Stimulated activated CD4-positive, alpha-beta T cell treated with anti-CD3 and anti-CD28 coated beads, Interleukin-12 subunit alpha, Interleukin-12 subunit beta, amount 100 ng/mL, for 24 hours (primary cell): ENCODE data around the gene MT1A.
A peak's percentile ranks its signal among the peaks of the same experiment; 100 is the strongest.
"Not testable (repeated sequence)": the region's sequence is repeated elsewhere in the genome, so short reads cannot be mapped to it uniquely, and the experiment has no call there.

Experiments used
- DNase-seq, 2 experiments: peaks; one replicate each; pipeline ENCODE4 v3.0.0-alpha.2; 2020; ENCODE audit warnings: low read depth in 2 of 2

Gene MT1A

DNA sequence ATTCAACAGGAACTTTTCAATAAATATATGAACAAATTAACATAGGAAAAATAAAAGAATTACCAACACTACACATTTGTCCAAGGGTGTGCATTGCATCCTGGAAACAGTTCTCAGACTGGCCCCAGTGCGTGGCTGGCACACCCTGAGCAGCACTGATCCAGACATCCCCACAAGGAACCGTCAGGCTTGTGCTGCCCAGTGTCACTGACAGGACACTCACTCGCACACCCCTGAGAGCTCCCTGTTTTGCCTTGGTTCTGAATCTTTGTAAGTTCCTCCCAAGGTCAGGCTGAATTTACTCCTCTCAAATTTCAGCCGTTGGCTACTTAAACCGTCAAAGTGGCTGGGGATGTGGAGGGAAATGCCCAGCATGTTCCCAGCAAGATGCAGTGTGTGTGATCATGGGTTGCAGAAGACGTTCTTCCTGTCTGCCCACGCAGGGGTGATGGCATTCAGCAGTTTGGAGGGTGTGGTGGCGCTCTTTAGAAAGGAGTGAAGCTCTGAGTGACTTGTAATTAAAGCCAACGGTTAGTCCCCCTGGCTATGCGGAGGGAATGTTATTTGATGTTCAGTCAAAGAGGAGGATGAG is 28.4 kb upstream of the MT1A start:
- peak; percentile 56 to 76 for DNase-seq

DNA sequence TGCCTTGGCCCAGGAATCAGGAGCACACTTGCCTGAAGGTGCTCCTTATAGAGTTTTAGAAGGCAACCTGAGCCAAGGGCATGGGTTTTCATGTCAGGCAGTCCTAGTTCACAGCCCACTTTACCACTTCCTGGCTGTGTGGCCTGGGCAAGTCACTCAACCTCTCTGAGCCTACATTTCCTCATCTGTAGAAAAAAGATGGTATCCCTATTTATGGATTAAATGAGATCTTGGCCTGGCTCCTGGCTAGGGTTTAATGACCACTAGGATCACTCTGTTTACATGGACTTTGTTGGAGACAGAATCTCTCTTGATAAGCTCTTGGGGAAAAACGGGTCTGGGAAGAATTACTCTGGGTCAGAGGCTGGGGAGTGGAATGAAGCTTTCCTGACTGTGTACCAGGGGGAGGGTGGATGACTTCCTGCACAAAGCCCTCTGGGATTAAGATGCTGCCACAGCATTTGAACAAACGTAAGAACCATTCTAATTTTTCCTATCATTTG is 27.8 kb upstream of the MT1A start:
- DNase-seq: no peak

DNA sequence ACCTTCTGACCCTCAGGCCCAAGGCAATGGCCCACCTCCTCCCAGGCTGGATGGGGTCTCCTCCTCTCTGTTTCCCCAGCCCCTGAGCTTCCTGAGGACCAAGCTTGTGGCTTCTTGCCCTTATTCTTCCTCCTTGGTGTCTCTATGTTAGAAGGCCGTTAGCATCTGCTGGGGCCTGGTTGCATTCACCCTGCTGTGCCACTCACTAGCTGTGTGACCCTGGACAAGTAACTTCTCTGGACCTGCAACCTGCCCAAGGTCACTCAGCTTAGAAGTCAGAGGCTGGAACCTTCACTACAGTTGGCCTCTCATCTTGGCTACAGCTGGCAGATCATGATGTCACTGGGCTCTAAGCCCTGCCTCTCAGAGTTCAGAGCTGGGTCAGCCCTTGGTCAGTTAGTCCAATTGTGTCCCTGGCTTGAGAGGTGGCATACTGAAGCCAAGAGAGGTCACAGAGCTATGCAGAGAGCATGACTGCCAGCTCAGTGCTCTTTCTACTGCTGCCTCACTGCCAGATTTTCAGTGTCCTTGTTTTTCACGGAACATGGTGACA is 27.1 kb upstream of the MT1A start:
- no peak for DNase-seq

DNA sequence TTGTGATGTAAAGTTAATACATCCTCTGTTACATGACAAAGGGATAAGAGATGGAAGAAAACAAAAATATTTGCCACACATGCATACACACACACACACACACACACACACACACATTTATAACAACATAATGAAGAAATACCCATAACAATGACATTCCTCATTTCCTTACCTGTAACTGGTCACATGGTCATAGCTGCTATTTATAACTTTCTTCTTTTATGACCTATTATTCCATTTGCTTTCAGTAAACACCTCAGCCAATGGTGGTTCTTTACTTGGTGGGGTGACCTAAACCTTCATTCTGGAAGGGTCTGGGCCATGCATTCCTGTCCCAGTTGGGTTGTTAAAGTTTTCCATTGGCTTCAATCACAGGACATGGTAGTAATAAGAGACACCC is 24.8 kb upstream of the MT1A start:
- DNase-seq: no peak

DNA sequence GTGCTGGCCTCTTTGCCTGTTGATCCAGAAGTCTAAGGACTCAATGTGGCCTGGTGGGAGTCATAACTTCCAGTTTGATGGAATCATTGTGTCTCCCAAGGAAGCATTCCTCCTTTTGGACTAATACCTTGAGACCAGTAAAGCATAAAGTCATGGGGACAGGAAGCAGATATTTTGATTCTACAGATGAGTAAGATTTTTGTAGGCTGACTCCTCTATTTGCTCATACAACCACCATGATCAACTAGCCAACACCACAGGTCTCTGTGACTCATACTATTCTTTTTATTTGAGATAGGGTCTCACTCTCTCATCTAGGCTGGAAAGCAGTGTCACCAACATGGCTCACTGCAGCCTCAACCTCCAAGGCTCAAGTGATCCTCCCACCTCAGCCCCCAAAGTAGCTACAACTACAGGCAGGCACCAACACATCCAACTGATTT is 23.9 kb upstream of the MT1A start:
- DNase-seq: no peak

DNA sequence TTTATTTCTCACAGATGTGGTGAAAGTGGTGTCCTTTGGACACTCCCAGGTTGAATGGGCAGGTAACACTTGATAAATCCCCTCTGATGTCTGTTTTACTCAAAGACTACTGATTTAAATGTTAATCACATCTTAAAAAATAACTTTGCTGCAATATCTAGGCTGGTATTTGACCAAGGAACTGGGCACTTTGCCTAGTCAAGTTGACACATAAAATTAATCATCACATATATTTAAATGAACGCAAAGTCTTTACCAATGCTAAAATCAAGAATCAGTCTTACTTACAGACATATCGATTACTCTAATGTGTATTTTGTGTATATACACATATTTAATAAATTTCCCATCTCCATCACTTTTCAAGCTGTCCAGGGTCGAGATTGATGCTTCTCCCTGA is 23.1 kb upstream of the MT1A start:
- DNase-seq: no peak

DNA sequence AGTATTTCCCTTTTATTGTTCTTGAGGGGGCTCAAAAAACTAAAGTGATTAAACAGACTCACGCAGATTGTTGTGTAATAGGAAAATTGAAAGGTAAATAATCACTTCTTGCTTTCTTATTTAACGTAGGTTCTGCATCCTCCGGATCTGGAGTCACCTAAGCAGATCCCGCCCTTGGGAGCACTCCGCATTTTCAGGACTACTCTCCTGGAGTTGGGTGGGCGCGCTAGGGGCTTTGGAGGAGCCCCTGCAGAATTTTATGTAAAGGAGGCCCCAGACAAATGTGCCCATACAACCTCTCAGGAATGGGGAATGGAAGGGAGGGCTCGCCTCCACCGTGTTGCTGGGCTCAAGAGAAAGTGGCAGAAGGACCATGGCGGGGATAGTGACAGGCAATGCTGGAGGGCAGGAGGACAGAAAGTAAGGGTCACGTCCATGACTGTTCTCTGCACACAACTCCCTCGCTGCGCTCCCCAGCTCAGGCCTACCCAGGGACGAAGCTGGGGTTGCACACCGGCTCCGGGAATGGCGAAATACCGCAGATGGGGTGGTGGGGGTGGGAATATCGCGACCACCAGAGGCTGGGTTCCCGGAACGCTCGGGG is 21.8 kb upstream of the MT1A start:
- DNase-seq: no peak

DNA sequence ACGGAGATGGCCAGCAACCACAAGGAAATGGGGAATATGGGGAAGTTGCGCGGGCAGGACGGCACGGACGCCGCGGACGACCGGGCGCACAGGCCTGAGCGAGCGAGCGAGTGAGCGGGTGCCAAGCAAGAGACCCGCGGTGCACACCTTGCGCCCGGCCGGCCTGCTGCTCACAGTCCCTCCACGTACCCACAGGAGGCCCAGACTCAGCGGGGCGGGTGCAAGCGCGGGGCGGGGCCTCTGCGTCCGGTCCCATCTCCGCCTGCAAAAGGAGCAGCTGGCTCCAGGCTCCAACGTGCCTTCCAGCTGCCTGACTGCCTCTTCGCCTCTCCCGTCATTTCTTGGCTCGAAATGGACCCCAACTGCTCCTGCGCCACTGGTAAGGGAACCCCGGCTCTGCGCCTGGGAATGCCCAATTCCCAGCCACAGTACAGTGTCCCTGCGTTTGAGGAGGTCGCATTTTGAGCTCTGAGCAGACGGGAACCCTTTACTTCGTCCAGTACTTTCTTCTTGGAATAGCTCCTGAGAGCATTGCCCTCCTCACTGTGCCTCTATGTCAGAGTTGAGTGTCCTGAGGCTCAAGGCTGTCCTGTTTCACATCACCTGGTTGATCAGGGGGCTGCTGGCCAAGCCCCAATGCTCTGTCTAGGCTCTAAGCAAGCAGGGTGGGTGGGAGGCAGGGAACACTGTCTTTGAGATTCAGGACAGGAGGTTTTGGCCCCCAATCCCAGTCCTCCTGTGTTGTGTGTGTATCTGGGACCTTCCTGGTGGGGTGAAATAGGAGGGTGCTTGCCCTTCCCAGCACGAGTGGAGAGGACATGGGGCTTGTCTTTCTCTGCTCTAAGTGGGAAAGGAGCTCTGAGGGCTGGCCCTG is 21.0 kb upstream of the MT1A start:
- peak in 1 of 2 experiments; percentile 64 for DNase-seq

DNA sequence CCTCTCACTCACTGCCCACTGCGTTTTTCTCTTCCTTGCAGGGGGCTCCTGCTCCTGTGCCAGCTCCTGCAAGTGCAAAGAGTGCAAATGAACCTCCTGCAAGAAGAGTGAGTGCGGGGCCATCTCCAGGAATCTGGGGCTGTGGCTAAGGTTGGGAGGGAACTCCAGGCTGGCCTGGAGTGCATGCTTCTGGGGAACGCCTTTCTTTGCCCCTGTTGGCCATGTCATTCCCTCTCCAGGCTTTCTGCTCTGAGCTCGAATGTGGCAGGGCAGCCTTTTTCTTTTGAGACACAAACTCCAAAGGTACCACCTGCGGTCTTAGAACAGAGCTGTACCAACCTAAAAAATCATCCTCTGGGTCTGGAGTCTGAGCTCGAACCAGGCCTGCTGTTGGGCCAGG is 20.3 kb upstream of the MT1A start:
- DNase-seq: no peak

DNA sequence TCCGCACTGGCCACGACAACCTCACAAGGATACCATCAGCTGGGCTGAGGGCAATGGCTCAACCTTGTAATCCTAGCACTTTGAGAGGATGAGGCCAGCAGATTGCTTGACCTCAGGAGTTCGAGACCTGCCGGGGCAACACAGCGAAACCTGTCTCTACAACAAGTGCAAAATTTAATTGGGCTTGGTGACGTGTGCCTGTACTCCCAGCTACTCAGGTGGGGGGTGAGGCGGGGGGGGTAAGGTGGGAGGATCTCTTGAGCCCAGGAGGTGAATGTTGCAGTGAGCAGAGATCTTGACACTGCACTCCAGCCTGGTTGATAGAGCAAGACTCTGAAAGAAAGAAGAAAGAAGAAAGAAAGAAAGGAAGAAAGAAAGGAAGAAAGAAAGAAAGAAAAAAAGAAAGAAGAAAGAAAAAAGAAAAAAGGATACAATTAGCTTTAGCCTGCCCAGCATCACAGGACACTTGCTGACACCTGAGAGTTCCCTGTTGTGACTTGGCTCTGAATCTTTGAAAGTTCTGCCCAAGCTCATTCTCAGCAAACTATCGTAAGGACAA is 18.0 kb upstream of the MT1A start:
- no peak for DNase-seq

DNA sequence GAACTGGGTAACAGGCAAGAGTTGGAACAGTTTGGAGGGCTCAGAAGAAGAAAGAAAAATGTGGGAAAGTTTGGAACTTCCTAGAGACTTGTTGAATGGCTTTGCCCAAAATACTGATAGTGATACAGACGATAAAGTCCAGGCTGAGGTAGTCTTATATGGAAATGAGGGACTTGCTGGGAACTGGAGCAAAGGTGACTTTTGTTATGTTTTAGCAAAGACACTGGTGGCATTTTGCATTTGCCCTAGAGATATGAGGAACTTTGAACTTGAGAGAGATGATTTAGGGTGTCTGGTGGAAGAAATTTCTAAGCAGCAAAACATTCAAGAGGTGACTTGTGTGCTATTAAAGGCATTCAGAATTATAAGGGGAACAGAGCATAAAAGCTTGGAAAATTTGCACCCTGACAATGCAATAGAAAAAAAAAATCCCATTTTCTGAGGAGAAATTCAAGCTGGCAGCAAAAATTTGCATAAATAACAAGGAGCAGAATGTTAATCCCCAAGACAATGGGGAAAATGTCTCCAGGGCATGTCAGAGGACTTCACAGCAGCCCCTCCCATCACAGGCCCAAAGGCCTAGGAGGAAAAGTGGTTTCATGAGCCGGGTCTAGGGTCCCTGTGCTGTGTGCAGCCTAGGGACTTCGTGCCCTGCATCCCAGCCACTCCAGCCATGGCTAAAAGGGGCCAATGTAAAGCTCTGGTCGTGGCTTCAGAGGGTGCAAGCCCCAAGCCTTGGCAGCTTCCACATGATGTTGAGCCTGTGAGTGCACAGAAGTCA is 16.6 kb upstream of the MT1A start:
- not testable (repeated sequence) for DNase-seq

DNA sequence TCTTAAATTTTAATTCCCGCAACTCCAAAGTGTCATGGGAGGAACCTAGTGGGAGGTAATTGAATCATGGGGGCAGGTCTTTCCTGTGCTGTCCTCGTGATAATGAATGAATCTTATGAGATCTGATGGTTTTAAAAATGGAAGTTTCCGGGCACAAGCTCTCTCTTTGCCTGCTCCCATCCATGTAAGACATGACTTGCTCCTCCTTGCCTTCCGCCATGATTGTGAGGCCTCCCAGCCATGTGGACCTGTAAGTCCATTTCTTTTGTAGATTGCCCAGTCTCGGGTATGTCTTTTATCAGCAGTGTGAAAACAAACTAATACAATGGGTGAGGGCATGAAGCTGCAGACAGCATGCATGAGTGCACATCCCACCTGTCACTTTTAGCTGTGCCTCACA is 15.3 kb upstream of the MT1A start:
- DNase-seq: not testable (repeated sequence)

DNA sequence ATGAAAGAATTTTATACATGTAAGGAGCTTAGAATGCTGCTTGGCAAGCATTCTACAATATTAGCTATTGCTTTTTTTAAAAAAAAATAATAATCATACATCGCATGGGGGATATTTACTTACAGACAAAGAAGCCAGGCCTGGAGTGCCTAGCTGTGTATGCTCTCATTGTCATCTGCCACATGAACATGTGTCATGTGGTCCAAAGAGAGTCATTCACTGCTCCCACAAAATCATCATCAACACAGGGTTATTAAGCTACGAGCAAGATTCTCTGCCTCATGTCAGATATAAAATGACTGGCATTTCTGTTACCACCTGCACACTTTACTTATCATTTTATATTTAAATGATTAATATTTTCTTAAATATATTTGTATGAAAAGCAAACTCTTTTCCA is 14.8 kb upstream of the MT1A start:
- no peak for DNase-seq

DNA sequence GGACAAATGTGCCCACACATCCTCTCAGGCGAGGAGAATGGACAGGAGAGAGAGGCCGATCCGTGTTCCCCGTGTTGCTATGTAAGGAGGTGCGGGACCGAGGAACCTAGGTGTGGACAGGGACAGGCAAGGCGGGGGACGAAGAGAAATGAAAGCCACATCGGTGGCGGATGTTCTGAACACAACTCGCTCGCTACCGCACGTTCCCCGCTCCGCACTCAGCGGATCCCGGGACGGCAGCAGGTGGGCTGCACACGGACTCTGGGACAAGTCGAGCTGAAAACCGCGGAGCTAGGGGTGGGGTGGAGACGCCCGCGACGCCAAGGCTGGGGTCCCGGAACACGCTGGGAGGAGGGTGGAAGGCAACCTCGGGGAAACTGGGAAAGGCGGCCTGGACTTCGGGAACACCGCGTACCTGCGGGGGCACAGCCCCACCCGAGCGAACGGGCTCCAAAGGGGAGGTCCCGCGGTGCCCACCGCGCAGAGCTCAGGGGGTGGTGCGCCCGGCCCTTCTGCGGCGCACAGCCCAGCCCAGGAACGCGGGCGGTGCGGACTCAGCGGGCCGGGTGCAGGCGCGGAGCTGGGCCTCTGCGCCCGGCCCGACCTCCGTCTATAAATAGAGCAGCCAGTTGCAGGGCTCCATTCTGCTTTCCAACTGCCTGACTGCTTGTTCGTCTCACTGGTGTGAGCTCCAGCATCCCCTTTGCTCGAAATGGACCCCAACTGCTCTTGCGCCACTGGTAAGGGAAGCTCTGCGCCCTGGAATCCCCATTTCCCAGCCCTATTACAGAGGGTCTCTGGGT is 13.1 kb upstream of the MT1A start, which contains the start of gene MT1E:
Gene MT1E, plus strand, starts transcription at position 642 of the 803 bp plus-strand sequence. Its CDS starts 71 bp downstream, at position 713.
- peak; percentile 49 to 63 for DNase-seq

DNA sequence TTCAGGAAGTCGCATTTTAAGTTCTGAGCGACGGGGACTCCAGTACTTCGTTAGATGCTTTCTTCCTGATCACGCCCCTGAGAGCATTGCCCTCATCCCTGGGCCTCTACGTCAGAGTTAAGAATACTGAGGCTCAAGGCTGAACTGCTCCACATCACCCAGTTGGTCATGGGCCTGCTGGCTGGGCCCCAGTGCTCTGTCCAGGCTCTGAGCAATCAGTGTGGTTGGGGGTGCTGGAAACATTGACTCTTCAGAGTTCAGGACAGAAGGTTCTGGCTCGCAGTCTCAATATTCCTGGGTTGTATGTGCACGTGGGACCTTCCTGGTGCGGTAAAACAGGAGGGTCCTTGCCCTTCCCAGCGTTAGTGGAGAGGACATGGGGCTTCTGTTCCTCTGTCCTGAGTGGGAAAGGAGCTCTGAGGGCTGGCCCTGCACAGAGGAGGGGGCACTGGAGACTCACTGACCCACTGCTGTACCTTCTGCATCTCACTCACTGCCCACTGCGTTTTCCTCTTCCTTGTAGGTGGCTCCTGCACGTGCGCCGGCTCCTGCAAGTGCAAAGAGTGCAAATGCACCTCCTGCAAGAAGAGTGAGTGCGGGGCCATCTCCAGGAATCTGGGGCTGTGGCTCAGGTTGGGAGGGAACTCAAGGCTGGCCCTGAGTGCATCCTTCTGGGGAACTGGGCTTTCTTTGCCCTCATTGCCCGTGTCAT is 12.4 kb upstream of the MT1A start:
- DNase-seq: no peak

DNA sequence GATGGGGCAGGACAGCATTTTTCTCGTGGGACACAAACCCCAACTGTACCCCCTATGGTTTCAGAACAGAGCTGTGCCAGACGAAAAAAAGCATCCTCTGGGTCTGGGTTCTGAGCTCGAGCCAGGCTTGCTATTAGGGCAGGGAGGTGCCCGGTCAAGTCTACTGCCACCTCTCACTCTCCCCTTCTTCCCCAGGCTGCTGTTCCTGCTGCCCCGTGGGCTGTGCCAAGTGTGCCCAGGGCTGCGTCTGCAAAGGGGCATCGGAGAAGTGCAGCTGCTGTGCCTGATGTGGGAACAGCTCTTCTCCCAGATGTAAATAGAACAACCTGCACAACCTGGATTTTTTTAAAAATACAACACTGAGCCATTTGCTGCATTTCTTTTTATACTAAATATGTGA is 11.8 kb upstream of the MT1A start:
- DNase-seq: no peak

DNA sequence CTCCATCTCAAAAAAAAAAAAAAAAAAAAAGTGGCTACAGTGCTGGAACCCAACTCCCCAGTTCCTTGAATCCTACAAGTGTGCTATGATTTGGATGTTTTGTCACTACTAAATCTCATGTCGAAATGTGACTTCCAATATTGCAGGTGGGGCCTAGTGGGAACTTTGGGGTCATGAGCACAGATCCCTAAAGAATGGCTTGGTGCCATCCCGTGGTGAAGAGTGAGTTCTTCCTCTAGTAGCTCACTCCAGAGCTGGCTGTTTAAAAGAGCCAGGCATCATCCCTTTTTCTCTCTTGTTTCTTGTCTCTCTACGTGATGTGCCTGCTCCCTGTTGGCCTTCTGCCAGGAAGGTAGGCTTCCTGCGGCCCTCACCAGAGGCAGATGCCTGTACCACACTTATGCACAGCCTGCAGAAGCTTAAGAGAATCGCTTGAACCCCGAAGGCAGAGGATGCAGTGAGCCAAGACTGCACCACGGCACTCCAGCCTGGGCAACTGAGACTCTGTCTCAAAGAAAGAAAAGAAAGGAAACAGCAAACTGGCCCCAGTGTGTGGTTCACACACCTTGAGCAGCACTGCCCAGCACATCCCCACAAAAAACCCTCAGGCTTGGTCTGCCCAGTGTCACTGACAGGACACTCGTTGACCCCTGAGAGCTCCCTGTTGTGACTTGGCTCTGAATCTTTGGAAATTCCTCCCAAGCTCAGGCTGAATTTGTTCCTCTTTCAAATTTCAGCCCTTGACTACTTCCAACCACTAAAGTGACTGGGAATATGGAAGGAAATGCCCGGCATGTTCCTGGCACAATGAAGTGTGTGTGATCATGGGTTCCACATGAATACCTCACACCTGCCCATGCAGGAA is 9.7 kb upstream of the MT1A start:
- DNase-seq: no peak

DNA sequence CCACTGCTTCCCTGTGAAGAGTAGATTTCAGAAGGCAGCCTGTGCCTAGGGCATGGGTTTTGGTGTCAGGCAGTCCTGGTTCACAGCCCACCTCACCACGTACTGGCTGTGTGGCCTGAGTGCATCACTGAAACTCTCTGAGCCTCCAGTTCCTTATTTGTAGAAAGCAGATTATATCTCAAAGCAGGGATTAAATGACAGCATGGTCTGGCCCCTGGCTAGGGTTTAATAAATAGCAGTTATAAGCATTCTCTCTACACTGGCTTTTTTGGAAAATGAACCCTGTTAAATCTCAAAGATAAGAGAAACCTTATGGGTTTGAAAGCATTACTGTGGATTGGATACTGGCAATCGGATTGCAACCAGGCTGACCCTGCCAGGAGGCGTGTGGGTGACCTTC is 8.9 kb upstream of the MT1A start:
- DNase-seq: no peak

DNA sequence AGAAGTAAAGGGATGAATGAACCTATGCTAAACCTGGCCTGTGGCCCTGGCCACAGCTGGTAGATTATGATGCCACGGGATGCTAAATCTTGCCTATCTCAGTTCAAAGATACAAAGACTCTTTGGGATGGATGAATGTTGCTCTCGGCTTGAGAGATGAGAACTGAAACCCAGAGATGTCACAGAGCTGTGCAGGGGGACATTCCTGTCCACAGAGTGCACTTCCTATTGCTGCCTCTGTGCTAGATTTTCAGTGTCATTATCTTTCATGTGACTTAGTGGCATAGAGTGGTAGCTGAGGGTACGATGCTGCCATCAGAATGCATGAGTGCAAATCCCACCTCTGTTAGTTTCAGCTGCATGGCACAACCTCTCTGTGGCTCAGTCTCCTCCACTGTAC is 8.3 kb upstream of the MT1A start:
- no peak for DNase-seq
